Pulmonary artery endothelial cell (primary cell): ENCODE results near the gene LBX1. TPM values are rescaled to one million over a fixed set of nuclear protein-coding genes. Genes with fewer than 3 reads are reported as not detected.

Source experiments
- DNase-seq: peaks from one replicate; pipeline ENCODE4 v3.0.0-alpha.2; 2011; ENCODE audit warnings: low read depth, low spot score
- total RNA-seq: library from RNA; depleted of rRNA; stranded (reverse); fragments of >200 nt; gene quantifications from 2 replicates; pipeline ENCODE4 v1.2.3, GENCODE V29; 2014

The LBX1 gene
- total RNA-seq, 1 donor from 2014 or later: not detected

DNA sequence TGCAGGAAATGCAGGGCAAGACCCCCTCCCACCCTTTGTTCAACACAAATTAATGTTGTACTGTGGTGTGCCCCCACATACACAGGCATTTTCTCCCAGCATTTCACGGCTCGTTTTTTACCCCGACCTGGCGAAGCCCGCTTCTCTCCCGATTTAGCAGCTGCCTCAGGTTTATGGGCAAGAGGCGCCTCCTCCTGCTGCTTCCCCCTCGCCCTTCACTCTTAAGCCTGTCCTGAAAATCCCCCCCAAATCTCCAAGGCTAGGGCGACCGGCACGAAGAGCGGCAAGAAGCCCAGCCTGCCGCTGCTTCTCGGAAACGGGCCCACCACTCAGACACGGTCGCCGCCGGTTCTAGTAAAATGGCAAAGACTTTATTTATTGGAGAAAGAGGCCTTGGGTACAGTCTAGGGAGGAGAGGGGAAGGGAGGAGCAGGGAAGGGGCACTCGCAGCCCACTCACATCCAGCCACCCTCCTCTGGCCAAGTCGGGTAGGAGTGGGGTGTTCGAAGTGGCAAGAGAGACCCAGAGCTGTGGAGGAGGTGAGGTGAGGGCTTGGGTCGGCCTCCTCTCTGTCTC, 3.3 kb downstream of the LBX1 start:
- no peak for DNase-seq

DNA sequence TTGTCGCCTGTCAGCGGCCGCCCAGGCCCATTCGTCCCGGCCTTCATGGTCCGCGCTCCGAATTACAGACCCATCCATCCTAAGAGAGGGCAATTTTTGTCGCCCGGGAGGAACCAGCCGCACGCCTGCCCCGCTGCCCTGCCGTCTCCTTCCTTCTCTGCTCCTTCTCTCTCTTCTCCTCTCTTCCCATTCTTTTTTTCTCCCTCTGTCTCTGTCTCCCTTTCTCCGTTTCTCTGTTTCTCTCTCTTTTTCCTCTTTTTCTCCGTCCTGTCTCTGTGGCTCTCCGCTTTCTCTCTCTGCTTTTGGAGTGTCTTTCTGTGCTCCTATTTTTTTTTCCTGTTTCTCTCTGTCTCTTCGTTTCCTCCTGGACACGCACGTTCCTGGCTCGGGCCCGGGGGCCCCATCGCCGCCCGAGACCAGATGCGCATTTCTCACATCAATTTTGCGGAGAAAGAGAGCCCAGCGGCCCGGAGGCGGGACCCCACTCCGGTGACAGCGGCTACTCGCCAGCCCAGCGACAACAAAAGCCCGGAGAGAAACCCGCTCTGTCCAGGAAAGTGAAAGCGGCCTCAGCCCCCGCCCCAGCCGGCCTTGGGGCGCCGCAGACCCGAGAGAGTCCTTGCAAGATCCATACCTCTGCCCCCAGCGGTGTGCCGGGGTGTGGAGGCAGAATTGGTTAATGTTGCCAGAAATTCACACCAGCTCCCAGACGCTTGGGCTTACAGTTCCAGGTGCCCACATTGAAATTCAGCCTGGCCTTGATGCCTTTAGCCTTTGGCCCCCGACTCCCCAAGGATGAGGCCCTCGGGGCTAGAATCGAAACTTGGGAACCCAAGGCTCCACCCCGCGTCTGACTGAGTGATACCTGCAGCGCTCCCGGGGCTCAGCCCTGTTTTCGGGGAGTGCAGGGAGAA, 4.1 kb downstream of the LBX1 start:
- DNase-seq: no peak

DNA sequence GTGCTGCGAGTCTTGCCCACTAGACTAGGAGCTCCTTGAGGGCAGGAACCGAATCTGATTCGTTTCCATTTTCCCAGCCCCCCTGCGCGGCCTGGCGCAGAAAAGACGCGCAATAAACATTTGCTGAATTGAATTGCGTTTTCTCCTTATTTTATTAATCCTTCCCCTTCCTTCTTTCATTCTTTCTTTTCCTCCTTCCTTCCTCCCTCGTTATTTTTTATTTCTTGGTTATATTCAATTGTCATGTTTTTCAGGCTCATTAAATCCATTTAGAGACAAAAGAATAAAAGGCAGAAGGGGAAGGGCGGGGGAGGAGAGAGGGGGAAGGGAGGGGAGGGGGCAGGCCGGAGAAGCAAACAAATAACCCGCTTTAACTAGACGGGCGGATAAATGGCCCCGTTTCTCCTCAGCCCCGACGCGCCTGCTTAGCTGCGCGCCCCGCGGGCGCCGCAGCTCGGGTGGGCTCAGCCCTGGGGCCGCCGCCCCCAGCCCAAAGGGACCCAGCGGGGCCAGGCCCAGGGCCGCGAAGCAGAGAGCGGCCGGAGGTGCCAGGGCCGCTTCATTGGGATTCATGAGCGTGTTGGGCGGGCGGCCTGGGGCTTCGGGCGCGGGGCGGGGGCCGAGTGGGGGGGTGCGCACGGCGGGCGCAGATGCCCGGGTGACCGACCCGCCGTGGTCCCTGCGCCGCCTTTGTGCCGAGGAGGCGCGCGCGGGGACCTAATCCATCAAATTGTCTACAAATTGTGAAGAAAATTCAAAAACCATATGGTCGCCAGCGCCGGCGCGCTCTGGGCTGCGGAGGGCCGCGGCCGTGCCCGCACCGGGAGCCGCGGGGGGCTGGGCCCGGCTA, 5.0 kb downstream of the LBX1 start:
- no peak for DNase-seq

DNA sequence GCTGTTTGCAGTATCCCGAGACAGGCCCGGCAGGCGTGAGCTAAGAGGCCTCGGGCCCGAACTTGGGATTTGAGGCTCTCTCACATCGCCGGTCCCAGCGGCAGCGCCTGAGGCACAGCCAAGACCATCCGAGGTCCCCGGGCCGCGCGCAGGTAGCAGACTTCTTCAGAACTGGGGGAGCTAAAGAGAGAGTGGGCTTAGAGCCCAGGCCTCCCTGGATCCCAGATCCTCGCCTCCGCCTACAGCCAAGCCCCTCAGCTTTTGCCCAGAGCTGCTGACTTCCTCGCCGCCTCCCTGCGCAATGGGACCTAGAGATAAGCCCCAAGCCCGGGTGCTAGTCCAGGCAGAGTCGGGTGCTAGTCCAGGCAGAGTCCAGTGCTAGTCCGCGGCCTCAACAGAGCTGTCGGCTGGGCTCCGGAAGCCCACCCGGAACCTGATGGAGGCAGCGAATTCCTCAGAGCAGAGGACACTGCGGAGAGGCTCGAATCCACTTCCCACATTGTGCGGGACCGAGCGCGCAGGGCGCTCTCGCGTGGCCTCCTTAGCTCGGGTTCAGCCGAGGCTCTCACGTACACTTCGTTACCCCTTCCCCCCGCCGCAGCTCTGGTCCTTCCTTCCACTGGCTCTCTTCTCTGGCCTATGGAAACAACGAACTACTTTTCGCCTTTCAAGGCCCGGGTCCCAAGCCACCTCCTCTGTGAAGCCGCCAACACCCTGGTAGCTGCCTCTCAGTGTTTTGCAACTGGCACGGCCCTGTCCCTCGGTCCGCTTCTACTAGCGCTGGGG, 5.8 kb downstream of the LBX1 start:
- DNase-seq: no peak

DNA sequence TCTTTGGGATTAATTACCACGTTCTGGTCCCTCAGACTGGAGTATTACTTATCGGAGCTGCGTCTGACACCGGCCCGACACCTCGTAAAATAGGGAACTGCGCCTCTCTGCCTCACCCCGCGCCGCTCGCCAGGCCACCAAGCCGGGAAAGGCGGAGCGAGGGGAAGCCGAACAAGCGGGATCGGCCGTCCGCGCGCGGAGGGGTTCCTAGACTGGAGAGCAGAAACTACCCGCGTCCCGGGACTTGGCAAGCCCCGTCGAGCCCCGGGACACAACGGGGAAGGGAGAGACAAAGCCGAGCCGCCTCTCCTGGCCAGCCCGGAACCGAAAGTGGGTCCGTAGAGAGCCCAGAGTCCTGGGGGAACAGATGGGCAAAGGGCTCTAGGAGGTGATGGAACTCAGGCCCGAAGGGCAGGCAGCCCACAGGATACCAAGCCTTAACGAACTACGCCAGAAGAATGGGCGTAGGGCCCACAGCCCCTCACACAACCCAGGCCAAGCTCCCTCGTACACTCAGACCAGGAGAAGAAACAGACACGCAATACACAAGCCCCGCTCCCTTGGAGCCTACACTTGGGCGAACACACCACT, 6.5 kb downstream of the LBX1 start:
- DNase-seq: no peak

DNA sequence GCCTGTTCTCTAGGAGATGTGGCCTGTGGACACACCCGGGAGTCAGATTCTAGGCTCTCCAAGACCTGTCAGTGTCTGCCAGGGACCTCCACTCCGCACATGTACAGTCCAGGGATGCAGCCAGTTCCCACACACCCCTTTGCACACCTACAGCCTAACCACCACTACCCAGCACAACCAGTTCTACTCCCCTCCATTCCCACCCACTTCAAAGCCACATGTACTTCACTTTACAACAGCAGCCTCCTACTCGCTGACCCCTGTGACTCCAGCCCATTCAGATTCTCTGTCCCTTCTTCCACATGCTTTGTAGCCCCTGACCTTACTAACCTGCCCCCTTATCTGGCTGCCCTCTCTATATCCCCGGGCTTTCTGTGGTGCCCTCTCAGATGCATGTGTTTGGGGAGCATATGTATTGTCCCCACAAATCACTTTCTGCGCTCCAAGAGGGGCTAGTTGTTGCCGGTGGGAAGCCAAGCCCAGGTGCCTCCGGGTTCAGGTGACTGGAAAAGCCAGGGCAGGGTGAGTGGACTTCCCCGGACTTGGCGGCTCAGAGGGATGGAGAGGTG, 7.2 kb downstream of the LBX1 start:
- no peak for DNase-seq

DNA sequence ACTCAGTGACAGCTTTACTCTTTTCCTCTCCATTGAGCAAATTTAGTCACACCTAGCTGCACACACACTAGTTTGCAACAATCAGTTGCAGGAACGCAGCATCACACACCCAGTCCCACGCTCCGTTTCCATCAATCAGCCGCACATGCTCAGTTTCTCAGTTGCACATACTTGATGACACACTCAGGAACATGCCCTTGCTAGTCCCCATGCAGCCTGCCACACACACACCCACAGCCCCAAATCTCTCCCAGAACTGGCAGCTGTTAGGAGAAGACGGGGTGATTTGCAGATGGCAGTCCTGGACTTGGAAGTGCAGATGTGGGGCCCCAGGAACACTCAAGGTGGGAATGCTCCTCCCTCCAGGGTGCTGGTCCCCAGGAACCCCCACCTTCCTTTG, 7.7 kb downstream of the LBX1 start:
- no peak for DNase-seq

DNA sequence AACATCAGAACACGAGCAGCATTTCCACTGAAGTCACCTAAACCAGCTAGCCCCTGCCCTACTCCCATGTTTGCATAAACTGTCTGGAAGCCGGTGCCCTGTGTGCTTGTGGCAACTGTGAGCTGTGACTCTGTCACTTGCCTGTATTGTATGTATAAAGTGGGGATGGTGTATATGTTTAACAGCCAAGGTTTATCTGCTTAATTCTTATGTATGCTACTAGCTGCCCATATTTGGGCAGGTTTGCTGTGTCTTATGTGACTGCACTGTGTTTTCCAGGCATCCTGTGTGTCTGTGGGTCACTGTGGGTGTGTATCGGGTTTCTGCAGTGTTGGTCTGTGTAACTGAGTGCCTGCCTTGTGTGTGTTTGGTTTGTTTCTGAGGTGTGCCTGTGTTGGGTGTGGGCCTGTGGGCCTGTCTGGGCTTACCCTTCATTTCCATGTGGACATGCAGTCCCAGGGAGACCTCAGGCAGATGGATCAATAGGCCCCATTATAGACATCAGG, 9.3 kb downstream of the LBX1 start:
- no peak for DNase-seq

DNA sequence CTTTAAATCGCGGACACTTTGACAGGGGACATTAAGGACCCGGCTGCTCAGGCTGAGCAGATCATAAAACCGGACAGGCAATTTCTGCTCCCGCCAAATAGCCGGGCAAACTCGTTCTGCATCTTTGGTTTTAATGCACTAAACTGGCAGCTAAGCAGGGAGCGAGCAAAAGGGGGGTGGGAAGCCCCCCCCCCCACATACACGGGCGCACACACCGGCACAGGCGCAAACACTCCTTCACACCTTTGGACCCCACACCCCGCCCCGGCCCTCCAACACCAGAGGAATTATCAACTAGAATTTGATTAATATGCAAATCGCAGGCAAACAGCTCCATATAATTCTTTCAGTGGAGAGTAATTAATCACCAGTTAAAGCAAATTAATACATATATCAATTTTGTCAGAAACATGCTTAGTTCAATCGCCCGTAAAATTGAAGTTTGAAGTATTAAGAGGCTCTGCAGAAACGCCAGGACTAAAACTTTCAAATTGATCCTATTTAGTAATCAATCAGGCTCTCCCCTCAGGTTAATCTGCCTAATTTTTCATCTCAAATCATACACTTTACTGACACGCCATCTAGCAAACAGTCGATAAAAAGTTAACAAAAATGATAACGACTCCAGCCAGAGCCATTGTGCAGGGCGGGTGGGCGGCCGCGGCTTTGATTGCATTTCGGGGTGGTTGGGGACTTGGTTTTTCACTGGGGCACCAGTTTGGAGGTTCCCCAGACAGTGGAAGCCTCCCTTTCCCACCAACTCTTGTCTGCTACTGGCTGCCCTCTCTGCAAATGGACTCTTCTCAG, 9.9 kb downstream of the LBX1 start:
- DNase-seq: no peak

DNA sequence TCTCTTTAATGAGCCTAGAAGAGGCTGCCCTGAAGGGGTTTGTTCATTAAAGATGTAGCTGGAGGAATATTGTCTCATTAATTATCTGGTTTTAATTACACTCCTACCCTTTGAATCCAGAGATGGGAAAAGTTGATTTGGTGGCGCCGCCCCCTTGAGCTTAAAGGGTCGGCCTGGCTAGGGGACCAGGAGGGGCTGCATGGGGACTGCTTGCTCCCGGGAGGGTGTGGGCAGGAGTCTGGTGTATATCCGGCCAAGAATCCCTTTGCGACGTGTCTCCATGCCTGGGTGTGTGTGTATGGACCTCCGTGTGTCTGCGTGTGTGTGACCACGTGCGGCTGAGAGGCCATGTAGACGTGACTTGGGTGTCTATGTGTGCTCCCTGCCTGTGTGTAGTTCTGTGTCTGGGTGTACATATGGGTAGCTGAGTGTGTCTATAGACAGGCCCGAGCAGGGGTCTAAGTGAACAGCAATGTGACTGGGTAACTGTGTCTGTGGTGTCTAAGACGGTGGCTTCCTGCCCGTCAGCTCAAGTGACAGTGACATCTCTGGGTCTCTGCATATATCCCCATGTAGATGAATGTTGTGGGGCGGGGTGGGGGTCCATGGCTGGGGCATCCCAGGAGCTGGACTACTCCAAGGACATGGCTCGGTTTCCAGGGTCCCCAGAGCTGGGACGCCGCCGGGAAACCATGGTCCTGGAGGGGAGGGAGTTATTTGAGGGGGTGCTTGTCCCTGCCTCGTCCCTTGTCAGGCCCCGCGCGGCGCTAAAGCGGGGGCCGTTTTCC, 10.7 kb downstream of the LBX1 start:
- no peak for DNase-seq

DNA sequence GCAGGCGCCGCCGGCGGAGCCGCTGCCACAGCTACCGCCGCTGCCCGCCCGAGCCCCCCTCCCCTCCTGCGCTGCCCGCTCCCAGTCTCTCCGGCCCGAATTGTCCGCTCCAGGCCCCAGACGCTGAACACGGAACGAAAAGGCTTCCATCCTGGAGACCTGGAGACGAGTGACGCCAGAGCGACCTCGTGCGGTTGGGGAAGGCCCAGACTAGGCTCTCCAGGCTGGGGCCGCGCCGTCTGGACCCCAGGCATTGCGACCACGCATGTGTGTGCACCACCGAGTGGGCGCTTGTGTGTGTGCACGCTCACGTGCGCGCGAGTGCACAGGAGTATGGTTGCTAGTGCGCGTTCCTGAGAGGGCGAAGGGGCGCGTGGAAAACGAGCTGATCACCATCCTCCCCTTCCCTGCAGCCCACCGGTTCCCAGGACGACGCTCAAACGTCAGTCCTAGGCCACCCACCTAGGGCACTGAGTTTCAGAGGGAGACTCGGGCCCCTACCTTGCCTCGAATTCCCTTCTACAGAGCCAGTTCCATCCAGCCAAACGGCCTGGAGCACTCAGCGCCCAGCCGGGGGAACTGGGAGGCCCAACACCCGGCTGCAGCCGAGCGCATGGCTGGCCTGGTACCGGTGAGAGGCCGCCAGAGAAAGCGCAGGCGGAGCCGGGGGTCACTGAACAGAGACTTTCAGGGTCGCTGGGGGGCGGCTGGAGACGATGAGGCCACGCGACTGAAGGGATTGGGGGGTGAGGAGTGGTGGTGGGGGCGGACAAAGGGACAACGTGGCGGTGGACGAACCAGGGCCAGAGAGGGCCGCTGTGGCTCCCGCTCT, 11.6 kb downstream of the LBX1 start:
- no peak for DNase-seq

DNA sequence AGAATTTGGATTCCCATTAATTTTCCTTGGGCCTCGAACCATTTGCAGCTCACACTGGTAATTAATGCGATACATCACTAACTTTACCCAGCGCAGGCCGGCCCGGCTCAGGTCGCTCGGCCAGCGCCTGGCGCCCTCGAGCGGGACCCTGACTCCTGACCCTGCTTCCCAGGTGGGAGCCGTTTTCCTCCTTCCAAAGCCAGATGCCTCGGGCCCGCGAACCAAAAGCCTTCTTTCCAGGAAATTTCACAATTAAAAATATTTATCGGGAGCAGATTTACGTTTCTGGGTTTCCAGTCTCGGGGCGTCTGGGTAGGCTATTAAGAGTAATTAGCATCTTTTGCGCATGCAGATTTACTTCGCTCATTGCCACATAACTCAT, 12.2 kb downstream of the LBX1 start:
- DNase-seq: no peak

DNA sequence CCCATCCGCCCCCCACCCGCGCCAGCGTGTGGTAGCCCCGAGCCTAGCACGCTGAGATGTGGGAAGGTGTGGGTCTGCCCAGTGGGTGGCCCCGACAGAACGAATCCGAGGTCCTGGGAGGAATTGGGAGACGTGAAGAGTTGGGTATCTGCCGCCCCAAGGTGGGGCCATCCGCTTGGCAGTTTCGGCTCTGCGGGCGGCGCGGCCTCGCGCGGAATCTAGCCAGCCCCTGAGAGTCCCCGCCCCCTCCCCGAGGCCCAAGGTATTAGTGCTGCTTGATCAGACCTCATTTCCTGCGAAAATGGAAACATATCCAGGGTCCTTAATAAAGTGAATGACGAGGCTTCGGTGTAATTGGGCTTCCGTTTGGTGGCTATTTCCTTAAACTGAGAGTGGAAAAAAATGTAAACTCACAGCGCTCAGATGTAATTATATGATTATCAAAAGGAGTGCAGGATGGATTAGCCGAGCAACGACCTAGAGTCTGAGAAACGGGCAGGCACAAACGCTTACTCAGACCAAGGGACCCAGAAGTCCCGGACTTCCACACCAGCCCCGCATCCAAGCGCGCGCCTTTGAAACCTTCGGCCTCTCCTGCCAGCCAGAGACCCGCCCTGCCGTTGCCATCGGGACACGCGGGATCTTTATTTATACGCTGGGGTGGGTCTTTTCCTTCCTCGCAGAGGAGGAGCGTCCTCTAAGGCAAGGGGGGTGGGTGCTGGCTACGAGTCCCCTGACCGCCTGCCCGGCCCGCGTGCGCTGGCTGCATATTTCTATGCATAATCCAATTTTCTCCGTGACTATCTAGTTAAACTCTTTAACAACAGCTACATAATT, 12.8 kb downstream of the LBX1 start:
- DNase-seq: no peak

DNA sequence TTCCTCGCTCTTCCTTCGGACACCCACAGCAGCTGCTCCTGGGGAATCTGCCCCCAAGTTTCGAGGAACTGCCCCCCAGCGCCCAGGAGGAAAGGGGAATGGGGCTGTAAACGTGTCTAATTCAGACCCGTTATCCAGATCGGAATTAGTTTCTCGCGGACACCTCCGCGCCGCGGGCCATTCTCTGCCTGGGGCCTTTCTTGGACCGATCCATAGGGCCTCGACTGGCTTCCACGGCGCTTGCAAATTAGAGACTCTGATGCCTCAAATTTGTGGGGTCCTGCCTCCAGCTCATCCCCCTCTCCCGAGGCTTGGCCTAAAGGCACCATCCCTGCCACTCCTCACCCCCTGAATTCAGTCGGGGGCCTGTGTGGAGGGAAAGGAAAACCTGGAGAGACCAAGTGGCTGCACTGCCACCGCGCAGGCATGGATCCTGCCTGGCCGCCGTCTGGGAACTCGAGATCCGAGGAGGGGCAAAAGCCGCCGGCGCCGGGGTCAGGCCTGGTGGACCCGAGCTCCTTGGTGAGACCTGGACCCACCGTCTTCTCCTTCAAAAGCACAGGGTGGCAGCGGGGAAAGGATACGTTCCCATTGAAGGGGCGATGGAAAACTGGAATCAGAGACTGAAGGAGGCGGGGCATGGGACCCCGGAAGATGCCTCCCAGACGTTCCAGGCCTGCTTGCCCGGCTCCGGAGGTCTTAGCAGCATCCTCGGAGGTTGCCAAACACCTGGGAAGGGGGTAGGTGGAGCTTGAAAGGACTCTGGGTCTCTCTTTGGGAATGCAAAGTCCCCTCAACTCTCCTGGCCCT, 13.7 kb downstream of the LBX1 start:
- no peak for DNase-seq

DNA sequence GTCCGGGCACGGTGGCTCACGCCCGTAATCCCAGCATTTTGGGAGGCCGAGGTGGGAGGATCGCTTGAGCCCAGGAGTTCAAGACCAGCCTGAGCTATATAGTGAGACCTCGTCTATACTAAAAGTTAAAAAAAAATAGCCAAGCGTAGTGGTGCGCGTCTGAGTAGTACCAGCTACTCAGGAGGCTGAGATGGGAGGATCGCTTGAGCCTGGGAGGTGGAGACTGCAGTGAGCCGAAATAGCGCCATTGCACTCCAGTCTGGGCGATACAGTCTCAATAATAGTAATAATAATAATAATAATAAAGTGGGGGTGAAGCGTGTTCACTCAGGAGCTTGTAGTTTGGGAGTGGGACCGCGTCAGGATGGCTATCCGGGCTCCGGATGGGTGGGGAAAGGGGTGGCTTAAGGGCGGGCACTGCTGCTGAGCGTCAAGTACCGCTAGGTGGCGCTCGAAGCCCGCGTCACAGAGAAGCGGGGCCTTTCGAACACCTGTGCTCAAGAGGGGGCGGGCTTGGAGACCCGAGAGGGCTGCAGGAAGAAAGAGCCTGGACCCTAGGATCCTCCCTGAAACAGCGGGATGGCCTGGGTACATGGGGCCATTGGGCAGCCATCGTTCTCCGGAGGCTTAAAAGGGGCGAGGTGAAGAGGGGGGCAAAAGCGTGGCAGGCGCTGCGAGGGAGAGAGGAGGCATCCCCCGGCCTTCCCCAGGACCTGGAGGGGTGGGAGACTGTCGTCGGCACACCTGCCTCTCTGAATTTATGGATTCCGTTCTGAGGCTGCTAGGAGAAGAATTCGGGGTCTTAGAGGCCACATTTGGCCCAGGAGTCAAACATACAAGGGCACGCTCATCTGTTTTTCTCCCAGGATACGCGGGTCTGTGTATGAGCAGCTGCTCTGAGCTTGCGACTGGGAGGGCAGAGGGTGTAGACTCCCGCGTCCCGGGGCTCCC, 14.5 kb downstream of the LBX1 start:
- no peak for DNase-seq
